Measurements from ENCODE around the gene IKBKE. TPM values are rescaled to one million over a fixed set of nuclear protein-coding genes. Genes with fewer than 3 reads are reported as not detected.

IKBKE gene
- total RNA-seq, 1 donor from 2014 or later, result 11.7 TPM

- peak; percentile 89 for DNase-seq (ENCODE audit: low spot score)
Measured at GRCh38 chr1:206540044-206540780, 69.9 kb downstream of the IKBKE start.

- no peak for DNase-seq (ENCODE audit: low spot score)
Measured at GRCh38 chr1:206541236-206541833, 71.1 kb downstream of the IKBKE start.

GRCh38 chr1:206544562-206545257, 74.4 kb downstream of the IKBKE start:
- DNase-seq (ENCODE audit: low spot score), result peak; percentile 74

- no peak for DNase-seq (ENCODE audit: low spot score)
Measured at GRCh38 chr1:206545351-206545750, 75.1 kb downstream of the IKBKE start.

Other genes starting within 250 kb of the IKBKE start
- gene RASSF5, start 37.1 kb downstream of the IKBKE start, total RNA-seq, result 49.5 TPM
- 41.2 TPM for gene EIF2D, start 142.0 kb downstream of the IKBKE start, total RNA-seq
- 17.6 TPM for gene DYRK3, start 165.1 kb downstream of the IKBKE start, total RNA-seq
- 168 TPM for gene MAPKAPK2, start 214.4 kb downstream of the IKBKE start, total RNA-seq